Testis (tissue), 2 donors: ENCODE measurements around the gene ADSS2.

Experiments used
- CTCF ChIP-seq, 3 experiments: fragments of 450-650 bp in 2 of 3; fragments of 200-600 bp in 1 of 3; sonication (generic) in 1 of 3; IDR thresholded peaks; one replicate each; pipeline ENCODE4 v1.5.1; 2016 to 2019; ENCODE audit warnings: antibody characterized with exemption in 3 of 3, mild to moderate bottlenecking in 2 of 3, moderate library complexity in 1 of 3
- POLR2A ChIP-seq: fragments of 450-650 bp; IDR thresholded peaks from one replicate; pipeline ENCODE4 v1.6.1; 2017; ENCODE audit warnings: antibody characterized with exemption, mild to moderate bottlenecking, moderate library complexity

DNA sequence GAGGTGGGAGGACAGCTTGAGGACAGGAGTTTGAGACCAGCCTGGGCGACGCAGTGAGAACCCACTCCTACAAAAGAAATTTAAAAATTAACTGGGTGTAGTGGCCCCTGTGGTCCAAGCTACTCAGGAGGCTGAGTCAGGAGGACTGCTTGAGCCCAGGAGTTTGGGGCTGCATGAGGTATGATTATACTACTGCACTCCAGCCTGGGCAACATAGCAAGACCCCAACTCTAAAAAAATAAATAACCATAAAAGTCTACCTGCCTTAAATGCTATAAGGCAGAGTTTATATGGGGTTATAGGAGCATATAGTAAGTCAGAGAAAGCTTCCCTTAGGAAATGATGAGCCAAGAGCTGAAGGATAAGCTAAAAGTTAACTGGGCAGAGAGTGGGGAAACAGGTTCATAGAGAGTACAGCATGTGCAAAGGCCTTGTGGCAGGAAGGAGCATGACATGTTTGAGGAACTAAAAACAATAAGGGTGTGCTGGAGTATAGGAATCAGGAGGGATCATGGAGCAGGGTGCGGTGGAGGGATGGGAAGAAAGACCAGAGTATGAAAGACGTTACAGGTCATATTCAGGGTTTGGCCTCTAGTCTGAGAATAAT is 68.3 kb downstream of the ADSS2 start:
- TF ChIP-seq POLR2A (no peak), CTCF (IDR thresholded peaks at IDR 0.05) (no peak)
